GM18868 (cell line): ENCODE measurements around the gene CPPED1.

ENCODE experiments used
- ATAC-seq: cut with Tn5 transposase; IDR thresholded peaks from one replicate; pipeline ENCODE4 v1.9.1; 2021; ENCODE audit warnings: mild to moderate bottlenecking, moderate library complexity; ENCODE audit not compliant: unreplicated experiment

The CPPED1 gene

GRCh38 chr16:12688951-12689850 is 114.5 kb downstream of the CPPED1 start:
- ATAC-seq, result no peak

- ATAC-seq, result no peak
Observed at GRCh38 chr16:12685806-12686205, 117.9 kb downstream of the CPPED1 start.

GRCh38 chr16:12682432-12683165 is 121.1 kb downstream of the CPPED1 start:
- ATAC-seq, result no peak

GRCh38 chr16:12681653-12682052 is 122.0 kb downstream of the CPPED1 start:
- no peak for ATAC-seq

- ATAC-seq, result no peak
Observed at GRCh38 chr16:12680531-12680930, 123.2 kb downstream of the CPPED1 start.

GRCh38 chr16:12679660-12680272 is 123.9 kb downstream of the CPPED1 start:
- no peak for ATAC-seq

GRCh38 chr16:12678983-12679382 is 124.7 kb downstream of the CPPED1 start:
- ATAC-seq, result no peak

- no peak for ATAC-seq
Observed at GRCh38 chr16:12677502-12677901, 126.2 kb downstream of the CPPED1 start.

GRCh38 chr16:12675852-12676251 is 127.8 kb downstream of the CPPED1 start:
- ATAC-seq, result no peak

GRCh38 chr16:12675046-12675445 is 128.6 kb downstream of the CPPED1 start:
- ATAC-seq, result no peak

- no peak for ATAC-seq
Observed at GRCh38 chr16:12674524-12674923, 129.2 kb downstream of the CPPED1 start.

- no peak for ATAC-seq
Observed at GRCh38 chr16:12674071-12674470, 129.6 kb downstream of the CPPED1 start.

- no peak for ATAC-seq
Observed at GRCh38 chr16:12673466-12673865, 130.2 kb downstream of the CPPED1 start.

- no peak for ATAC-seq
Observed at GRCh38 chr16:12672986-12673385, 130.7 kb downstream of the CPPED1 start.

- ATAC-seq, result no peak
Observed at GRCh38 chr16:12669908-12670307, 133.8 kb downstream of the CPPED1 start.

- ATAC-seq, result no peak
Observed at GRCh38 chr16:12667909-12668308, 135.8 kb downstream of the CPPED1 start.

GRCh38 chr16:12664164-12664733 is 139.4 kb downstream of the CPPED1 start:
- ATAC-seq, result no peak

GRCh38 chr16:12661656-12662172 is 142.0 kb downstream of the CPPED1 start:
- ATAC-seq, result no peak

- ATAC-seq, result no peak
Observed at GRCh38 chr16:12659871-12660270, 143.8 kb downstream of the CPPED1 start.

GRCh38 chr16:12658506-12658905 is 145.2 kb downstream of the CPPED1 start:
- ATAC-seq, result no peak

- no peak for ATAC-seq
Observed at GRCh38 chr16:12655537-12655936, 148.2 kb downstream of the CPPED1 start.
